ENCODE data around the gene PAX8. TPM values are rescaled to one million over a fixed set of nuclear protein-coding genes. Genes with fewer than 3 reads are reported as not detected.
"Not testable (repeated sequence)": the region's sequence is repeated elsewhere in the genome, so short reads cannot be mapped to it uniquely, and the experiment has no call there.

The PAX8 gene
- total RNA-seq, 1 donor from 2014 or later = 0.71 TPM

- Mint-ChIP-seq H3K9me3 (no peaks in the 10 kb centered on the region), H3K27ac (no peak overlapping the region), H3K4me3 (no peak overlapping the region), H3K4me1 (no peaks in the 10 kb centered on the region), H3K36me3 (ENCODE audit: low read depth) (no peaks in the 10 kb centered on the region), H3K27me3 (peaks cover 39% of the 10 kb centered on the region)
- ATAC-seq (ENCODE audit: low read depth) = no peak
- no peak for DNase-seq
- intact Hi-C loops (cut with micrococcal nuclease) = no loop called here
- CTCF ChIA-PET = no interaction called here
- POLR2A ChIA-PET = no interaction called here
- TF ChIP-seq CTCF (IDR thresholded peaks at IDR 0.05) = no peak
These were observed 12.5 kb upstream of the PAX8 start for GRCh38 chr2:113291191-113291590.

- DNase-seq; H3K4me1 Mint-ChIP-seq; H3K4me3 Mint-ChIP-seq; H3K9me3 Mint-ChIP-seq; H3K36me3 Mint-ChIP-seq (ENCODE audit: low read depth); CTCF ChIA-PET; intact Hi-C loops (cut with micrococcal nuclease); POLR2A ChIA-PET; ATAC-seq (ENCODE audit: low read depth); H3K27ac Mint-ChIP-seq: not testable (repeated sequence)
- peaks cover 30% of the 10 kb centered on the region for H3K27me3 Mint-ChIP-seq
These were observed 10.0 kb upstream of the PAX8 start for GRCh38 chr2:113288674-113289149.

GRCh38 chr2:113288117-113288673, 9.5 kb upstream of the PAX8 start:
- not testable (repeated sequence) for H3K27ac Mint-ChIP-seq; H3K36me3 Mint-ChIP-seq (ENCODE audit: low read depth)

GRCh38 chr2:113285816-113286215, 7.1 kb upstream of the PAX8 start:
- H3K36me3 Mint-ChIP-seq (ENCODE audit: low read depth) = no peaks in the 10 kb centered on the region
- POLR2A ChIA-PET = no interaction called here

More at GRCh38 chr2:113288117-113288673, 9.5 kb upstream of the PAX8 start:
- DNase-seq; H3K4me3 Mint-ChIP-seq; POLR2A ChIA-PET; ATAC-seq (ENCODE audit: low read depth); H3K4me1 Mint-ChIP-seq; intact Hi-C loops (cut with micrococcal nuclease); H3K9me3 Mint-ChIP-seq; CTCF ChIA-PET: not testable (repeated sequence)
- H3K27me3 Mint-ChIP-seq = peaks cover 25% of the 10 kb centered on the region

GRCh38 chr2:113284999-113285398, 6.3 kb upstream of the PAX8 start:
- CTCF ChIA-PET; H3K4me1 Mint-ChIP-seq; ATAC-seq (ENCODE audit: low read depth); intact Hi-C loops (cut with micrococcal nuclease); H3K4me3 Mint-ChIP-seq; H3K27ac Mint-ChIP-seq; H3K9me3 Mint-ChIP-seq; DNase-seq; POLR2A ChIA-PET; H3K36me3 Mint-ChIP-seq (ENCODE audit: low read depth): not testable (repeated sequence)
- peaks cover 25% of the 10 kb centered on the region for H3K27me3 Mint-ChIP-seq

More at GRCh38 chr2:113285816-113286215, 7.1 kb upstream of the PAX8 start:
- CTCF ChIA-PET = no interaction called here
- Mint-ChIP-seq H3K9me3 (no peaks in the 10 kb centered on the region), H3K4me1 (no peaks in the 10 kb centered on the region), H3K4me3 (no peak overlapping the region), H3K27ac (no peak overlapping the region), H3K27me3 (peaks cover 20% of the 10 kb centered on the region)
- DNase-seq (no peak), ATAC-seq (ENCODE audit: low read depth) (no peak)
- no peak for TF ChIP-seq CTCF (IDR thresholded peaks at IDR 0.05)
- intact Hi-C loops (cut with micrococcal nuclease) = no loop called here

GRCh38 chr2:113284476-113284875, 5.8 kb upstream of the PAX8 start:
- ChIA-PET CTCF (no interaction called here), POLR2A (no interaction called here)
- ATAC-seq (ENCODE audit: low read depth) = no peak
- intact Hi-C loops (cut with micrococcal nuclease) = no loop called here
- DNase-seq = no peak
- H3K27me3 Mint-ChIP-seq = peaks cover 30% of the 10 kb centered on the region
- no peak overlapping the region for H3K27ac Mint-ChIP-seq
- no peaks in the 10 kb centered on the region for H3K9me3 Mint-ChIP-seq
- TF ChIP-seq CTCF (IDR thresholded peaks at IDR 0.05) = no peak
- H3K4me1 Mint-ChIP-seq = no peaks in the 10 kb centered on the region
- H3K4me3 Mint-ChIP-seq = no peak overlapping the region
- no peaks in the 10 kb centered on the region for H3K36me3 Mint-ChIP-seq (ENCODE audit: low read depth)

Data from activated B cell treated with CpG ODN at 0.5 μM for 24 hours (primary cell).